ENCODE data around the gene CACNA1C. TPM values are rescaled to one million over a fixed set of nuclear protein-coding genes. Genes with fewer than 3 reads are reported as not detected.

Gene CACNA1C
- total RNA-seq, 2 experiments from 2014 or later, result 0.69 to 1.4 TPM

DNA sequence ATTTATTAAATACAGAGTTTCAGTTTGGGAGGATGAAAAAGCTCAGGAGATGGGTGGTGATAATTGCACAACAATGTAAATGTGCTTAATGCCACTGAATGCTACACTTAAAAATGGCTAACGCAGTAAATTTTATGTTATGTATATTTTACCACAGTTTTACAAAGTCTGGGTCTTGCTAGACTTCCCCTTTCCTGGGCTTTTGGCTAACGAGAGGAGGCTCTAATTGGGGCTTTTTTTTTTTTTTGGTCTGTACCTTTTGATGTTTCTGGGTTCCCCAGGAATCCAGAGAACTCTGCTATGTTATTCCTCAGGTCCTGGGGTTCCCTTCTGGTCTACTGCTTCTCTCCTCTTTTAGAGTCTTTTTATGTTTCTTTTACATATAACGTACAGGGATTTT lies 355.5 kb downstream of the CACNA1C start:
- H3K4me2 ChIP-seq (ENCODE audit: low read length), result no peak overlapping the region
- H3K4me3 ChIP-seq (ENCODE audit: low read depth, low read length, poor library complexity, severe bottlenecking), result no peak overlapping the region
- H3K9me2 ChIP-seq (ENCODE audit: insufficient read depth, low read length), result no peaks in the 10 kb centered on the region
- H4K20me1 ChIP-seq (ENCODE audit: insufficient read depth, low read length), result no peaks in the 10 kb centered on the region
- no peak overlapping the region for H3K27ac ChIP-seq (ENCODE audit: low read depth, low read length, poor library complexity, severe bottlenecking)
- intact Hi-C loops (cut with micrococcal nuclease; ENCODE audit: unreplicated experiment), result no loop called here
- no peak for DNase-seq (ENCODE audit: low spot score)
- no peak overlapping the region for H2AFZ ChIP-seq (ENCODE audit: low read length)
- ChIA-PET CTCF (ENCODE audit: unreplicated experiment) (interaction anchor here (1.0 kb wide), 1 partner anchor 13 kb away, joined by 3 read pairs; no protein-coding TSS in a partner anchor), POLR2A (no interaction called here)
- no peaks in the 10 kb centered on the region for H3K79me2 ChIP-seq (ENCODE audit: insufficient read depth, low read depth, low read length)
- H3K4me1 ChIP-seq (ENCODE audit: insufficient read depth, low read length, poor library complexity, severe bottlenecking), result no peaks in the 10 kb centered on the region
- TF ChIP-seq, protein P1, sequence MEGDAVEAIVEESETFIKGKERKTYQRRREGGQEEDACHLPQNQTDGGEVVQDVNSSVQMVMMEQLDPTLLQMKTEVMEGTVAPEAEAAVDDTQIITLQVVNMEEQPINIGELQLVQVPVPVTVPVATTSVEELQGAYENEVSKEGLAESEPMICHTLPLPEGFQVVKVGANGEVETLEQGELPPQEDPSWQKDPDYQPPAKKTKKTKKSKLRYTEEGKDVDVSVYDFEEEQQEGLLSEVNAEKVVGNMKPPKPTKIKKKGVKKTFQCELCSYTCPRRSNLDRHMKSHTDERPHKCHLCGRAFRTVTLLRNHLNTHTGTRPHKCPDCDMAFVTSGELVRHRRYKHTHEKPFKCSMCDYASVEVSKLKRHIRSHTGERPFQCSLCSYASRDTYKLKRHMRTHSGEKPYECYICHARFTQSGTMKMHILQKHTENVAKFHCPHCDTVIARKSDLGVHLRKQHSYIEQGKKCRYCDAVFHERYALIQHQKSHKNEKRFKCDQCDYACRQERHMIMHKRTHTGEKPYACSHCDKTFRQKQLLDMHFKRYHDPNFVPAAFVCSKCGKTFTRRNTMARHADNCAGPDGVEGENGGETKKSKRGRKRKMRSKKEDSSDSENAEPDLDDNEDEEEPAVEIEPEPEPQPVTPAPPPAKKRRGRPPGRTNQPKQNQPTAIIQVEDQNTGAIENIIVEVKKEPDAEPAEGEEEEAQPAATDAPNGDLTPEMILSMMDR (conservative IDR thresholded peaks at IDR 0.05; ENCODE audit: low read length), result no peak
- TF ChIP-seq EZH2phosphoT487 (IDR thresholded peaks at IDR 0.05; ENCODE audit: borderline replicate concordance, low read depth, low read length), result no peak
- no peaks in the 10 kb centered on the region for H3K36me3 ChIP-seq (ENCODE audit: insufficient read depth, low read length)
- BruUV-seq (replicated peaks), result no TSS peak
- no peaks in the 10 kb centered on the region for H3K9me3 ChIP-seq (ENCODE audit: low read length)

DNA sequence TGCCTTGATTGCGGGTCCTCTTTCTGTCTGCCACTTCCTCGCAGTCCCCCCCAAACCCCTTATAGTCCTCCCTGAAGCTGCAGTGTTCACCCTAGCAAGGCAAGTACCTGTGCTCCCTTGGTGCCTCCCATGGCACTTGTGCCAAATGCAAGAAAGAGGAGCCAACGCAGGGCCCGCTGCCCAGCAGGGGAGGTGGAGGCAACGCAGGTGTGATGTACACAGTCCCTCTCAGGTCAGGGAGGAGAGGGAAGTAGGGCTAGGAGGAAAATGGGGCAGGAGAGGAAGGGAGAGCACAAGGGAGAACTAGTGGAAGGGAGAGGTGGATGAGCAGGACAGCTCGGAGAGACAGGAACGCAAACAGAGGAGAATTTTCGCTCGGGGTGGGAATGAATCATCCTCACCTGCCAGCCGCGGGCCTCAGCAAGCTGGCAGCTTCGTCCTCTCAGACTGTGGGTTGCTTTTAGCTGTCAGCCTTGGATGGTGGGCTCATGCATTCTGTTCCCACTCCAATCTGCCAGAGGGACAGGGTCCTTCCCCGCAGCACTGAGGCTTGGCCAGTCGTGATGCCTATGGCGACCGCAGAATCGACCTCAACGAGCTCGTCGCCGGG lies 357.0 kb downstream of the CACNA1C start:
- Histone ChIP-seq H2AFZ (ENCODE audit: low read length) (no peak overlapping the region), H3K4me2 (ENCODE audit: low read length) (no peak overlapping the region), H3K79me2 (ENCODE audit: insufficient read depth, low read depth, low read length) (no peaks in the 10 kb centered on the region), H3K27ac (ENCODE audit: low read depth, low read length, poor library complexity, severe bottlenecking) (no peak overlapping the region), H3K4me1 (ENCODE audit: insufficient read depth, low read length, poor library complexity, severe bottlenecking) (no peaks in the 10 kb centered on the region), H3K9me2 (ENCODE audit: insufficient read depth, low read length) (no peaks in the 10 kb centered on the region), H3K4me3 (ENCODE audit: low read depth, low read length, poor library complexity, severe bottlenecking) (no peak overlapping the region), H4K20me1 (ENCODE audit: insufficient read depth, low read length) (no peaks in the 10 kb centered on the region), H3K9me3 (ENCODE audit: low read length) (no peaks in the 10 kb centered on the region), H3K36me3 (ENCODE audit: insufficient read depth, low read length) (no peaks in the 10 kb centered on the region)
- DNase-seq (ENCODE audit: low spot score), result no peak
- no TSS peak for BruUV-seq (replicated peaks)
- intact Hi-C loops (cut with micrococcal nuclease; ENCODE audit: unreplicated experiment), result no loop called here
- TF ChIP-seq EZH2phosphoT487 (IDR thresholded peaks at IDR 0.05; ENCODE audit: borderline replicate concordance, low read depth, low read length), result no peak
- TF ChIP-seq, protein P1 (conservative IDR thresholded peaks at IDR 0.05; ENCODE audit: low read length), result no peak
- CTCF ChIA-PET (ENCODE audit: unreplicated experiment), result no interaction called here
- POLR2A ChIA-PET, result no interaction called here

- no peaks in the 10 kb centered on the region for H3K36me3 ChIP-seq (ENCODE audit: insufficient read depth, low read length)
- BruUV-seq (replicated peaks), result no TSS peak
- ChIA-PET CTCF (ENCODE audit: unreplicated experiment) (no interaction called here), POLR2A (no interaction called here)
- no peaks in the 10 kb centered on the region for H3K9me3 ChIP-seq (ENCODE audit: low read length)
- H3K4me3 ChIP-seq (ENCODE audit: low read depth, low read length, poor library complexity, severe bottlenecking), result no peak overlapping the region
- TF ChIP-seq EZH2phosphoT487 (IDR thresholded peaks at IDR 0.05; ENCODE audit: borderline replicate concordance, low read depth, low read length), result no peak
- TF ChIP-seq, protein P1 (conservative IDR thresholded peaks at IDR 0.05; ENCODE audit: low read length), result no peak
- H3K27ac ChIP-seq (ENCODE audit: low read depth, low read length, poor library complexity, severe bottlenecking), result no peak overlapping the region
- H3K4me1 ChIP-seq (ENCODE audit: insufficient read depth, low read length, poor library complexity, severe bottlenecking), result no peaks in the 10 kb centered on the region
- no peaks in the 10 kb centered on the region for H3K79me2 ChIP-seq (ENCODE audit: insufficient read depth, low read depth, low read length)
- DNase-seq (ENCODE audit: low spot score), result no peak
- H3K4me2 ChIP-seq (ENCODE audit: low read length), result no peak overlapping the region
- no peak overlapping the region for H2AFZ ChIP-seq (ENCODE audit: low read length)
- no peaks in the 10 kb centered on the region for H3K9me2 ChIP-seq (ENCODE audit: insufficient read depth, low read length)
- intact Hi-C loops (cut with micrococcal nuclease; ENCODE audit: unreplicated experiment), result no loop called here
- no peaks in the 10 kb centered on the region for H4K20me1 ChIP-seq (ENCODE audit: insufficient read depth, low read length)
Measured at GRCh38 chr12:2410496-2410895, 357.7 kb downstream of the CACNA1C start.
